Vagina (tissue), 2 donors: Measurements from ENCODE around the gene BAZ2B.

Source experiments
- POLR2A ChIP-seq, 2 donors: fragments of 450-650 bp; IDR thresholded peaks; one replicate each; pipeline ENCODE4 v1.6.1; 2017; ENCODE audit warnings: antibody characterized with exemption in 2 of 2, mild to moderate bottlenecking in 2 of 2, moderate library complexity in 2 of 2
- TF ChIP-seq, protein P1 (sequence below), 3 experiments: fragments of 450-650 bp in 2 of 3; fragments of 200-600 bp in 1 of 3; sonication (generic) in 1 of 3; IDR thresholded peaks; one replicate each; pipeline ENCODE4 v1.5.1; 2017 to 2019; ENCODE audit warnings: antibody characterized with exemption in 3 of 3, mild to moderate bottlenecking in 2 of 3, moderate library complexity in 2 of 3

DNA sequence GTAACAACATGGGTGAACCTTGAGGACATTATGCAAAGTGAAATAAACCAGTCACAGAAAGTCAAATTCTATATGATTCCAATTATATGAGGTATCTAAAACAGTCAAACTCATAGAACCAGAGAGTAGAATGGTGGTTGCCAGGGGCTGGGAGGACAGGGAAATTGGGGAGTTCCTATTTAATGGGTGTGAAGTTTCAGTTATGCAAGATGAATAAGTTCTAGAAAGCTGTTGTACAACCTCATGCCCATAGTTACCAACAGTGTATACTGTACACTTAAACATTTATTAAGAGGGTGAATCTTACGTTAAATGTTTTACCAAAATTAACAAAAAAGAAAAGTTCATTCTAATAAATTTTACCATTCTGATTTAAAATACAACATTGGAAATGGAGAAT is 237.2 kb downstream of the BAZ2B start:
- TF ChIP-seq, protein P1, sequence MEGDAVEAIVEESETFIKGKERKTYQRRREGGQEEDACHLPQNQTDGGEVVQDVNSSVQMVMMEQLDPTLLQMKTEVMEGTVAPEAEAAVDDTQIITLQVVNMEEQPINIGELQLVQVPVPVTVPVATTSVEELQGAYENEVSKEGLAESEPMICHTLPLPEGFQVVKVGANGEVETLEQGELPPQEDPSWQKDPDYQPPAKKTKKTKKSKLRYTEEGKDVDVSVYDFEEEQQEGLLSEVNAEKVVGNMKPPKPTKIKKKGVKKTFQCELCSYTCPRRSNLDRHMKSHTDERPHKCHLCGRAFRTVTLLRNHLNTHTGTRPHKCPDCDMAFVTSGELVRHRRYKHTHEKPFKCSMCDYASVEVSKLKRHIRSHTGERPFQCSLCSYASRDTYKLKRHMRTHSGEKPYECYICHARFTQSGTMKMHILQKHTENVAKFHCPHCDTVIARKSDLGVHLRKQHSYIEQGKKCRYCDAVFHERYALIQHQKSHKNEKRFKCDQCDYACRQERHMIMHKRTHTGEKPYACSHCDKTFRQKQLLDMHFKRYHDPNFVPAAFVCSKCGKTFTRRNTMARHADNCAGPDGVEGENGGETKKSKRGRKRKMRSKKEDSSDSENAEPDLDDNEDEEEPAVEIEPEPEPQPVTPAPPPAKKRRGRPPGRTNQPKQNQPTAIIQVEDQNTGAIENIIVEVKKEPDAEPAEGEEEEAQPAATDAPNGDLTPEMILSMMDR (IDR thresholded peaks at IDR 0.05), result no peak
- no peak for TF ChIP-seq POLR2A (IDR thresholded peaks at IDR 0.05)
